ENCODE measurements around the gene MACROH2A2. TPM values are rescaled to one million over a fixed set of nuclear protein-coding genes. Genes with fewer than 3 reads are reported as not detected.
A peak's percentile ranks its signal among the peaks of the same experiment; 100 is the strongest.

MACROH2A2 gene
- total RNA-seq = 100 to 1,000 TPM; 177 to 187 TPM
- polyA plus RNA-seq (2013, experiment 1 of 2) = 171 TPM
- 163 TPM for polyA plus RNA-seq (2013, experiment 2 of 2)
- long read RNA-seq, experiment 1, transcript H2AFY2-201 (9 exons, 1,980 nt) = major isoform, 78 of 151 reads
- long read RNA-seq, experiment 1, partial matches to known transcripts = 63 of 151 reads
- long read RNA-seq, experiment 1, other reads (novel, unspliced or antisense) = 10 of 151 reads
- long read RNA-seq, experiment 2, transcript H2AFY2-201 (9 exons, 1,980 nt) = major isoform, 458 of 505 reads
- long read RNA-seq, experiment 2, partial matches to known transcripts = 23 of 505 reads
- long read RNA-seq, experiment 2, other reads (novel, unspliced or antisense) = 24 of 505 reads
- long read RNA-seq, experiment 3, transcript H2AFY2-201 (9 exons, 1,980 nt) = major isoform, 1,282 of 1,353 reads
- long read RNA-seq, experiment 3, partial matches to known transcripts = 18 of 1,353 reads
- long read RNA-seq, experiment 3, other reads (novel, unspliced or antisense) = 53 of 1,353 reads
- long read RNA-seq, experiment 4, transcript H2AFY2-201 (9 exons, 1,980 nt) = major isoform, 58 of 89 reads
- long read RNA-seq, experiment 4, partial matches to known transcripts = 25 of 89 reads
- long read RNA-seq, experiment 4, other reads (novel, unspliced or antisense) = 6 of 89 reads

DNA sequence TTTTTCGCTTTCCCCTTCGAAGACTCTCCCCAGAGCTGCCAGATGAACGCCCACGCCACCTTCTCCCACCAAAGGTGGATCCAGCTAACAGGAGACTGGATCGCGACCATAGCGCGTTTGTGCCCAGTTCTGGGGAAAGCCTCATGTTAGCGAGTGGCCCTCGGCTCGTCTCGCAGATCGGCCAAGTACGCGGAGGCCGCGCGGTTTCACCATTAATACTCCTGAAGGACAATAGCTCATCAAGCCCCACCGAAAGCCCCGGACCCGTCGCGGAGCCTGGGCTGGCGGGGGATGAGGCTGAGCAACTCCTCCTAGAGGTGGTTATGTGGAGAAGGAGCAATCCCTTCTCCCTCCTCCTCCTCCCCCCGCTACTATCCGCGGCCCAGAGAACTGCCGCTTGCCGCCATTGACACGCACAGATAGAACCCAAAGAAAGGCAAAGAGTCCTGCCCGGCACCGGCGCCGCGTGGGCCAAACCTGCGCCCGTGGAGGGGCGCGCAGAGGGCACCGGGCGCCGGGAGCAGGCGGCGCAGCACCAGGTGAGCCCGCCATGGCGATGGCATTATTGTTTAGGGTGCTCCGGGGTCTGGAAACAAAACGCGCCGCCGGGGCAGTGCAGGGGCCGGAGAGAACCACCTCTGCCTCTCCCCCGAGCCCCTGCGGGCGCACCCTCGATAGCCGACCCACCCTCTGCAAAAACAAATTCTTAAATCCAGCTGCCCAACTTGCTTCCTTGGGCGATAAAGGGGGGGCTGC lies at the start of gene MACROH2A2:
Gene MACROH2A2, plus strand, starts transcription at position 385 of the 756 bp plus-strand sequence. CDS start 22,813 bp downstream, outside the sequence.
- Mint-ChIP-seq H3K9me3 (no peaks in the 10 kb centered on the region), H3K4me1 (peaks cover 56% of the 10 kb centered on the region), H3K36me3 (ENCODE audit: low read depth) (peaks cover 2% of the 10 kb centered on the region), H3K4me3 (peak within 1 kb of the TSS; percentile 87), H3K27me3 (ENCODE audit: insufficient read depth) (peaks cover 8% of the 10 kb centered on the region), H3K27ac (peak within 1 kb of the TSS; percentile 98)
- Histone ChIP-seq H3K27me3 (ENCODE audit: control insufficient read depth, insufficient read depth, low read length, poor library complexity, severe bottlenecking) (no peaks in the 10 kb centered on the region), H3K4me3 (ENCODE audit: low read length) (peak within 1 kb of the TSS; percentile 85), H3K4me1 (ENCODE audit: control insufficient read depth, insufficient read depth, low read length) (peaks cover 21% of the 10 kb centered on the region), H3K36me3 (ENCODE audit: control insufficient read depth, insufficient read depth, low read length) (peaks cover 6% of the 10 kb centered on the region), H3K9ac (ENCODE audit: extremely low read depth, low read length, poor library complexity, severe bottlenecking) (peak within 1 kb of the TSS; percentile 89), H3K27ac (ENCODE audit: low read depth, low read length) (peak within 1 kb of the TSS; percentile 89), H3K9me3 (ENCODE audit: control insufficient read depth, low read length) (no peaks in the 10 kb centered on the region)
- DNase-seq = peak; percentile 94
- TF ChIP-seq, protein P1, sequence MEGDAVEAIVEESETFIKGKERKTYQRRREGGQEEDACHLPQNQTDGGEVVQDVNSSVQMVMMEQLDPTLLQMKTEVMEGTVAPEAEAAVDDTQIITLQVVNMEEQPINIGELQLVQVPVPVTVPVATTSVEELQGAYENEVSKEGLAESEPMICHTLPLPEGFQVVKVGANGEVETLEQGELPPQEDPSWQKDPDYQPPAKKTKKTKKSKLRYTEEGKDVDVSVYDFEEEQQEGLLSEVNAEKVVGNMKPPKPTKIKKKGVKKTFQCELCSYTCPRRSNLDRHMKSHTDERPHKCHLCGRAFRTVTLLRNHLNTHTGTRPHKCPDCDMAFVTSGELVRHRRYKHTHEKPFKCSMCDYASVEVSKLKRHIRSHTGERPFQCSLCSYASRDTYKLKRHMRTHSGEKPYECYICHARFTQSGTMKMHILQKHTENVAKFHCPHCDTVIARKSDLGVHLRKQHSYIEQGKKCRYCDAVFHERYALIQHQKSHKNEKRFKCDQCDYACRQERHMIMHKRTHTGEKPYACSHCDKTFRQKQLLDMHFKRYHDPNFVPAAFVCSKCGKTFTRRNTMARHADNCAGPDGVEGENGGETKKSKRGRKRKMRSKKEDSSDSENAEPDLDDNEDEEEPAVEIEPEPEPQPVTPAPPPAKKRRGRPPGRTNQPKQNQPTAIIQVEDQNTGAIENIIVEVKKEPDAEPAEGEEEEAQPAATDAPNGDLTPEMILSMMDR (conservative IDR thresholded peaks at IDR 0.05) = peak; percentile 72
- WGBS, 2 experiments (ENCODE audit: insufficient coverage in 1 of 2, insufficient read length in 1 of 2) = 2 to 9% methylated on average over 15 to 58 of the region's 58 CpGs

DNA sequence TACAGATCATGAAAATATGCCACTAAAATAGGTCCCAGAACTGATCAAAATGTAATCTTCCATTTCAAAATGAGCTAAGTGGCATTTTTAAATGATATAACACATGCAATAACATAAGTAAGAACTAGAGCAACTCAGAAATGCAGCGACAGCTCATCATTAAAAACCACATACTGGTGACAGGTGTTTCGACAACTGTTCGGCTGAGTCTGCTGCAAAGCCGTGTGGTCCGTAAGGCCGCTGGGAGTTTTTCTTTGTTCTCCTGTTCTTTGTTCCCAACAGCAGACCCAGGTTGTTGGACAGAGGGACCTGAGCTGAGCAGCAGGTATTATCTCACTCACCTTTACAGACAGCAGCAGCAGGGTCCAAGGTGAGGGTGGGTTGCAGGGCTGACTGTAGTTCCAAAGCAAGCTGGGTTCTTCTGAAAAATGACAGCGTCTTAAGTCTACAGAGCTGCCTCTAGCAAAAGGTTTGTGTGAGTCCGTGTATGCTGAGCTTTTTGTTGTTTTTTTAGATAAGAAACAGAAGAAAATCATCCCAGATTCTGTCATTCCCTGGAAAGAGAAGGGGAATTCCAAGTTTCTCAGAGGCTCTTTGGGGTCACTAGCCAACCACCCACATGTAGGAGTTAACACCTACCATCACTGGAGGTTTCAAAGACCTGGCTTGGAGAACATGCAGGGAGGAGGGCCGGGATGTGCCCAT lies 45.4 kb upstream of the MACROH2A2 start:
- H3K27ac Mint-ChIP-seq = no peak overlapping the region
- H3K27ac ChIP-seq (ENCODE audit: low read depth, low read length) = no peak overlapping the region
- DNase-seq = no peak
- H3K9me3 ChIP-seq (ENCODE audit: control insufficient read depth, low read length) = peaks cover 5% of the 10 kb centered on the region
- H3K27me3 Mint-ChIP-seq (ENCODE audit: insufficient read depth) = peaks cover 15% of the 10 kb centered on the region
- H3K4me1 Mint-ChIP-seq = peaks cover 6% of the 10 kb centered on the region
- peaks cover 12% of the 10 kb centered on the region for H3K9me3 Mint-ChIP-seq
- no peaks in the 10 kb centered on the region for H3K36me3 Mint-ChIP-seq (ENCODE audit: low read depth)
- H3K4me1 ChIP-seq (ENCODE audit: control insufficient read depth, insufficient read depth, low read length) = no peaks in the 10 kb centered on the region
- WGBS, 2 experiments (ENCODE audit: insufficient coverage in 1 of 2, insufficient read length in 1 of 2) = 94 to 96% methylated on average over 5 to 9 of the region's 9 CpGs
- no peaks in the 10 kb centered on the region for H3K27me3 ChIP-seq (ENCODE audit: control insufficient read depth, insufficient read depth, low read length, poor library complexity, severe bottlenecking)
- no peak overlapping the region for H3K4me3 ChIP-seq (ENCODE audit: low read length)
- no peaks in the 10 kb centered on the region for H3K36me3 ChIP-seq (ENCODE audit: control insufficient read depth, insufficient read depth, low read length)
- no peak overlapping the region for H3K9ac ChIP-seq (ENCODE audit: extremely low read depth, low read length, poor library complexity, severe bottlenecking)
- TF ChIP-seq, protein P1 (conservative IDR thresholded peaks at IDR 0.05) = no peak
- H3K4me3 Mint-ChIP-seq = no peak overlapping the region

DNA sequence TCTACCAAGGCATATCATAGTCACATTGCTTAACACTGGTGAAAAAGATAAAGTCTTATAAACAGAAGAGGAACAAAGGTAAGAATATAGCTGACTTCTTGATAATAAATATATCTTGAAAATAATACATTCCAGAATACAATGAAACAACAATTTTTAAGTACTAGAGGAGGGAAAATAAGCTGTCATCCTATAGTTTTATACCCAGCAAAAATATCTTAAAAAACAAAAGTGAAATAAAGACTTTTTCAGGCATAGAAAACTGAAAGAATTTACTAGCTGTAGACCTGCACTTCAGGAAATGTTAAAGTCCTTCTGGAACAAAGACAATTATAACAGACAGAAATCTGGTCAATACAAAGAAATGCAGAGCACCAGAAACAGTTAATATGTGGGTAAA lies 21.4 kb upstream of the MACROH2A2 start:
- no peak overlapping the region for H3K27ac Mint-ChIP-seq
- DNase-seq = no peak
- H3K27me3 ChIP-seq (ENCODE audit: control insufficient read depth, insufficient read depth, low read length, poor library complexity, severe bottlenecking) = no peaks in the 10 kb centered on the region
- H3K9me3 ChIP-seq (ENCODE audit: control insufficient read depth, low read length) = peaks cover 24% of the 10 kb centered on the region
- no peak overlapping the region for H3K4me3 Mint-ChIP-seq
- peaks cover 2% of the 10 kb centered on the region for H3K36me3 Mint-ChIP-seq (ENCODE audit: low read depth)
- no peak overlapping the region for H3K27ac ChIP-seq (ENCODE audit: low read depth, low read length)
- TF ChIP-seq, protein P1 (conservative IDR thresholded peaks at IDR 0.05) = no peak
- H3K4me1 ChIP-seq (ENCODE audit: control insufficient read depth, insufficient read depth, low read length) = peaks cover 2% of the 10 kb centered on the region
- peaks cover 3% of the 10 kb centered on the region for H3K27me3 Mint-ChIP-seq (ENCODE audit: insufficient read depth)
- H3K4me3 ChIP-seq (ENCODE audit: low read length) = peak overlapping the region; percentile 12
- H3K4me1 Mint-ChIP-seq = peaks cover 24% of the 10 kb centered on the region
- H3K36me3 ChIP-seq (ENCODE audit: control insufficient read depth, insufficient read depth, low read length) = no peaks in the 10 kb centered on the region
- H3K9me3 Mint-ChIP-seq = peaks cover 21% of the 10 kb centered on the region
- no peak overlapping the region for H3K9ac ChIP-seq (ENCODE audit: extremely low read depth, low read length, poor library complexity, severe bottlenecking)

All from endodermal cell (in vitro differentiated cells).